Upper lobe of left lung (tissue), 6 donors: ENCODE measurements around the gene MAN1A1. TPM values are rescaled to one million over a fixed set of nuclear protein-coding genes. Genes with fewer than 3 reads are reported as not detected.

Experiments
- ATAC-seq, 2 donors: fragments of 200-7000 bp; cut with Tn5 transposase; one replicate each; pipeline ENCODE4 v1.9.1; 2022; ENCODE audit warnings: mild to moderate bottlenecking in 2 of 2, moderate library complexity in 2 of 2; ENCODE audit not compliant: low FRiP score in 2 of 2
- DNase-seq, 2 donors: peaks; one replicate each; pipeline ENCODE4 v3.0.0-alpha.2; 2019 to 2020
- H3K27ac ChIP-seq, 4 donors: fragments of 200-600 bp; sonication (generic); one replicate each; pipeline ENCODE4 v1.5.1; 2016 to 2019
- H3K27me3 ChIP-seq, 4 donors: fragments of 200-600 bp; sonication (generic); one replicate each; pipeline ENCODE4 v1.5.1; 2017 to 2019
- H3K36me3 ChIP-seq, 4 donors: fragments of 200-600 bp; sonication (generic); one replicate each; pipeline ENCODE4 v1.5.1; 2016 to 2019
- H3K4me1 ChIP-seq, 4 donors: fragments of 200-600 bp; sonication (generic); one replicate each; pipeline ENCODE4 v1.5.1; 2018 to 2019
- H3K4me3 ChIP-seq, 4 donors: fragments of 200-600 bp; sonication (generic); one replicate each; pipeline ENCODE4 v1.5.1; 2017 to 2019; ENCODE audit warnings: mild to moderate bottlenecking in 2 of 4, moderate library complexity in 1 of 4
- H3K9me3 ChIP-seq, 4 donors: fragments of 200-600 bp; sonication (generic); one replicate each; pipeline ENCODE4 v1.5.1; 2018 to 2019
- EP300 ChIP-seq, 4 donors: sonication (generic); formaldehyde crosslinking; IDR thresholded peaks; one replicate each; pipeline ENCODE4 v1.5.1; 2017; ENCODE audit warnings: antibody characterized with exemption in 4 of 4, control low read depth in 2 of 4
- POLR2A ChIP-seq, 4 donors: fragments of 450-650 bp; IDR thresholded peaks; one replicate each; pipeline ENCODE4 v1.5.1; 2016 to 2017; ENCODE audit warnings: antibody characterized with exemption in 4 of 4, mild to moderate bottlenecking in 2 of 4
- POLR2AphosphoS5 ChIP-seq, 2 donors: sonication (generic); formaldehyde crosslinking; IDR thresholded peaks; one replicate each; pipeline ENCODE4 v1.5.1; 2017; ENCODE audit warnings: antibody characterized with exemption in 2 of 2
- WGBS, 2 donors: methylation state at CpG; one replicate each; pipeline ENCODE4 v1.1.5; 2017 to 2018; 5-methylcytosine and 5-hydroxymethylcytosine counted together
- total RNA-seq, 6 donors: library from RNA; depleted of rRNA in 4 of 6; stranded (reverse); fragments of >200 nt in 4 of 6; gene quantifications; one replicate each; pipeline versions ENCODE4 v1.1.0 to v1.2.1, GENCODE V29; 2016 to 2021
- TF ChIP-seq, protein P1 (sequence below), 6 experiments: fragments of 450-650 bp in 4 of 6; fragments of 200-600 bp in 2 of 6; sonication (generic) in 2 of 6; IDR thresholded peaks; one replicate each; pipeline ENCODE4 v1.5.1; 2016 to 2019; ENCODE audit warnings: antibody characterized with exemption in 6 of 6
- donor health status: DM: no; HTN: no; CAD: no; lungs with moderate emphysema.
- donor health status: DM: no; HTN: yes; CAD: no; lungs with severe emphysema.

The MAN1A1 gene
- total RNA-seq, 6 donors from 2014 or later: 61.8 to 98.6 (median 79.1) TPM

DNA sequence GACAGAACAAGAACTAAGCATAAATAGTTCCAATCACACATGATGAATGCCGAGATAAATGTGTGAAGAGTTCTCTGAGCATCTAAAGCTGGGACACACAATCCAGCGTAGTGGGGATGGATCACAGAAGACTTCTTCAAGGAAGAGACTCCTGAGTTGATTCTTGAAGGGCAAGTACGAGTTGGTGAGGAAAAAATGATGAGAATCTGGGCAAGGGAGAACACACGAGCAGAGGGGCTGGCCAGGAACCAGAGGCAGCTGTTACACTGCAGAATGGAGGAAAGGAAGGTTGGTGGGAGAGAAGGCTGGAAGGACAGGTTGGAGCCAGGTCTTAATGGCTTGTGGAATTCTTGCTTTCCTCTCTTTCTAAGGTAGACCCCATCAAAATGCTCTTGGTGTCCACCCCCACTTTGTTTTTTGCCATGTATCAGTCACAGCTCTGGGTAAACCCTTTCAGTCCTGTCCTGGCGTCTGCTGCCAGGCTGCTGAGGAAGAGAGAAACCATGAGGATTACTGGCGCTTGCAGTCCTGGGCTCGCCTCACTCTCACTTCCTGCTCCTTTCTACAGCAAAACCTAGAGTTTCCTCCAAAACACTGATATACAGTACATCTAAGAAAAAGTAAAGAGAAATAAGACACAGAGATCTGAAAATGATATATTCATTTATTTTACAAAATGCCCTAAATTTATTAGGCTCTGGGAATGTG lies 143.5 kb downstream of the MAN1A1 start:
- Histone ChIP-seq H3K27me3 (no peaks in the 10 kb centered on the region), H3K27ac (no peak overlapping the region), H3K4me1 (no peaks in the 10 kb centered on the region), H3K36me3 (peaks cover 3 to 31% (median 8%) of the 10 kb centered on the region in 4 donors), H3K4me3 (no peak overlapping the region), H3K9me3 (no peaks in the 10 kb centered on the region)
- no peak for TF ChIP-seq POLR2A (IDR thresholded peaks at IDR 0.05)
- no peak for TF ChIP-seq POLR2AphosphoS5 (IDR thresholded peaks at IDR 0.05)
- no peak for TF ChIP-seq EP300 (IDR thresholded peaks at IDR 0.05)
- TF ChIP-seq, protein P1, sequence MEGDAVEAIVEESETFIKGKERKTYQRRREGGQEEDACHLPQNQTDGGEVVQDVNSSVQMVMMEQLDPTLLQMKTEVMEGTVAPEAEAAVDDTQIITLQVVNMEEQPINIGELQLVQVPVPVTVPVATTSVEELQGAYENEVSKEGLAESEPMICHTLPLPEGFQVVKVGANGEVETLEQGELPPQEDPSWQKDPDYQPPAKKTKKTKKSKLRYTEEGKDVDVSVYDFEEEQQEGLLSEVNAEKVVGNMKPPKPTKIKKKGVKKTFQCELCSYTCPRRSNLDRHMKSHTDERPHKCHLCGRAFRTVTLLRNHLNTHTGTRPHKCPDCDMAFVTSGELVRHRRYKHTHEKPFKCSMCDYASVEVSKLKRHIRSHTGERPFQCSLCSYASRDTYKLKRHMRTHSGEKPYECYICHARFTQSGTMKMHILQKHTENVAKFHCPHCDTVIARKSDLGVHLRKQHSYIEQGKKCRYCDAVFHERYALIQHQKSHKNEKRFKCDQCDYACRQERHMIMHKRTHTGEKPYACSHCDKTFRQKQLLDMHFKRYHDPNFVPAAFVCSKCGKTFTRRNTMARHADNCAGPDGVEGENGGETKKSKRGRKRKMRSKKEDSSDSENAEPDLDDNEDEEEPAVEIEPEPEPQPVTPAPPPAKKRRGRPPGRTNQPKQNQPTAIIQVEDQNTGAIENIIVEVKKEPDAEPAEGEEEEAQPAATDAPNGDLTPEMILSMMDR (IDR thresholded peaks at IDR 0.05): no peak
- no peak for DNase-seq
- no peak for ATAC-seq
- WGBS, 2 donors: 83 to 84% methylated on average over 7 of the region's 7 CpGs

DNA sequence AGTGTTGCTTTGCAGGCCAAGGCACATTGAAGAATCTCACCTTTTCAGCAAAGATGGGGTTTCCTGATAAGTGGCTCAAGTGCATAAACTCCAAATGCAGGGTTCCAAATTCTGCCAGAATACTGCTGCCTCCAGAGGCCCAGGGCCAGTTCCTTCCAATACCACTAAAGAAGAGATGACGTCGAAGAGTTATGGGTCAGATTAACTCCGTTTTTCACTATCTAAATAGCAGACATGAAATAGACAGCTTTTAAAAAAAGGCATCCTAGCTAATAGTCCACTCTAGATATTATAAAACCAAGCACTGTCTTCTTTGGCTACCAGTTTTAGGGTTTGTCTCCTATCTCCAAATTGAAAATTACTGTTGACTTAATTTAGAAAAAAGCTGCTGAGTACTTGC lies 144.8 kb downstream of the MAN1A1 start:
- H3K9me3 ChIP-seq: no peaks in the 10 kb centered on the region
- H3K4me3 ChIP-seq: no peak overlapping the region
- WGBS, 2 donors: 97% methylated on average over 3 of the region's 3 CpGs
- no peak for TF ChIP-seq EP300 (IDR thresholded peaks at IDR 0.05)
- no peak for TF ChIP-seq POLR2AphosphoS5 (IDR thresholded peaks at IDR 0.05)
- TF ChIP-seq POLR2A (IDR thresholded peaks at IDR 0.05): no peak
- TF ChIP-seq, protein P1 (IDR thresholded peaks at IDR 0.05): no peak
- no peaks in the 10 kb centered on the region for H3K4me1 ChIP-seq
- peaks cover 3 to 41% (median 8%) of the 10 kb centered on the region in 4 donors for H3K36me3 ChIP-seq
- no peak overlapping the region for H3K27ac ChIP-seq
- ATAC-seq (no peak), DNase-seq (no peak)
- H3K27me3 ChIP-seq: no peaks in the 10 kb centered on the region

DNA sequence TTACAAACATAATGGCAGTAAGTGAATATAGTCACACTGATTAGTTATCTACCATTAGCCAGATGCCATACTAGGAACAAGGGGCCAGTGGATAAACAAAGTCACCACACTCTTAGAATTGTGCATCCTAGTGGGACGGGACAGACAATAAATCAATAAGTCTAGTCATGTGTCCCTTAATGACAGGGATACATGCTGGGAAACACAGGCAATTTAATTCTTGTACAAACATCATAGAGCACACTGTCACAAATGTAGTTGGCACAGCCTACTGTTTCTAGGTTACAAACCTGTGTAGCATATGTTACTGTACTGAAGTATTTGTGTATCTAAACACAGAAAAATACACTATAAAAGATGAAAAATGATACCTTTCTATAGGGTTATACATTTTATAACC lies 148.1 kb downstream of the MAN1A1 start:
- 96 to 100% methylated on average over 1 of the region's 1 CpG for WGBS, 2 donors
- DNase-seq: no peak
- peaks cover 3 to 41% (median 8%) of the 10 kb centered on the region in 4 donors for H3K36me3 ChIP-seq
- peaks cover 0 to 4% (median 0%) of the 10 kb centered on the region in 4 donors for H3K4me1 ChIP-seq
- no peaks in the 10 kb centered on the region for H3K27me3 ChIP-seq
- ATAC-seq: no peak
- no peak overlapping the region for H3K27ac ChIP-seq
- TF ChIP-seq EP300 (IDR thresholded peaks at IDR 0.05) (no peak), POLR2A (IDR thresholded peaks at IDR 0.05) (no peak), POLR2AphosphoS5 (IDR thresholded peaks at IDR 0.05) (no peak)
- TF ChIP-seq, protein P1 (IDR thresholded peaks at IDR 0.05): no peak
- no peaks in the 10 kb centered on the region for H3K9me3 ChIP-seq
- no peak overlapping the region for H3K4me3 ChIP-seq

DNA sequence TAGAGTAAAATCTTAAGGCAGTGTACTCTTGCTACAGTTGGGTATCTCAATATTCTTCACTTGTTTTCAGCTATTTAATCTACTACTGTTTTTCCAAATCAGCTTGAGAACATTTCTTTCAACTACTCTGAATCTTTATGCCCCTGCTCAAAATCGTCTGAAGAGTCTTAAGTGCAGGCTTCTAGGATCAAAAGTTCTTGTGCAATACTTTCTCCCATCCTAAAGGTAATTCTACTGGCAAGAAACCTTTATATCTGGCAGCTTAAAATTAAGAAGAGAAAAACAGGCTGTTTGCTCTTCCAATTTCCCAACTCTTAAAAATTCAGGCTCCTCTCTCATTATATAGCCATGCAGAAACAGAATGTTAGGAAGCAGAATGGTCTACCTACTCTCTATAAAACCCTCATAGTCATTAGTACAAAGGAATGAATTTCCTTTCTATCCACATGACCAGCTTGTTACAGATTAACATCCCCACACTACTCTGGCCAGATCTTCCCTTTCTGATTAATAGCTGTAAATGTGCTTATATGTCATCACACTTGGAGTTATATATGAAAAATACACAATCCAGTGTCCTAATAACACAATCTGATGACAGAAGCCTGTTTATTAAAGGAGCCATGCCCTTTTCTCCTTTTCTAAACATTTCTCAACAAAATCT lies 148.9 kb downstream of the MAN1A1 start:
- 57 to 68% methylated on average over 1 of the region's 1 CpG for WGBS, 2 donors
- H3K4me3 ChIP-seq: no peak overlapping the region
- TF ChIP-seq POLR2AphosphoS5 (IDR thresholded peaks at IDR 0.05) (no peak), EP300 (IDR thresholded peaks at IDR 0.05) (no peak), POLR2A (IDR thresholded peaks at IDR 0.05) (no peak)
- TF ChIP-seq, protein P1 (IDR thresholded peaks at IDR 0.05): no peak

More for the DNA sequence above, 148.9 kb downstream of the MAN1A1 start:
- no peak for ATAC-seq
- Histone ChIP-seq H3K36me3 (peaks cover 3 to 46% (median 8%) of the 10 kb centered on the region in 4 donors), H3K9me3 (no peaks in the 10 kb centered on the region), H3K27me3 (no peaks in the 10 kb centered on the region), H3K27ac (no peak overlapping the region), H3K4me1 (peaks cover 0 to 4% (median 0%) of the 10 kb centered on the region in 4 donors)
- no peak for DNase-seq
